Gastrocnemius medialis (tissue), 4 donors: ENCODE results near the gene ENOX1. TPM values are rescaled to one million over a fixed set of nuclear protein-coding genes. Genes with fewer than 3 reads are reported as not detected.

ENCODE experiments used
- ATAC-seq, 2 donors: fragments of 150-250 bp; one replicate each; pipeline ENCODE4 v1.9.1; 2016
- DNase-seq, 2 donors: peaks; one replicate each; pipeline ENCODE4 v3.0.0-alpha.2; 2019
- H3K27ac ChIP-seq, 4 donors: fragments of 200-600 bp; sonication (generic); 1 replicate in 1 of 4; 2 replicates in 3 of 4; pipeline ENCODE4 v1.5.1; 2016 to 2018; ENCODE audit warnings: mild to moderate bottlenecking in 2 of 4, moderate library complexity in 1 of 4
- H3K27me3 ChIP-seq, 3 donors: fragments of 200-600 bp; sonication (generic) in 2 of 3; 1 replicate in 1 of 3; 2 replicates in 2 of 3; pipeline versions ENCODE4 v1.5.1 to v1.6.0; 2016 to 2019; ENCODE audit warnings: mild to moderate bottlenecking in 1 of 3, moderate library complexity in 1 of 3
- H3K36me3 ChIP-seq, 2 donors: fragments of 200-600 bp; sonication (generic) in 1 of 2; one replicate each; pipeline ENCODE4 v1.5.1; 2017 to 2018
- H3K4me1 ChIP-seq, 2 donors: fragments of 200-600 bp; sonication (generic) in 1 of 2; one replicate each; pipeline ENCODE4 v1.5.1; 2016 to 2017; ENCODE audit warnings: mild to moderate bottlenecking in 2 of 2
- H3K4me3 ChIP-seq, 4 donors: fragments of 200-600 bp; sonication (generic) in 3 of 4; 1 replicate in 1 of 4; 2 replicates in 3 of 4; pipeline ENCODE4 v1.5.1; 2016 to 2019; ENCODE audit warnings: mild to moderate bottlenecking in 2 of 4
- H3K9me3 ChIP-seq, 3 donors: fragments of 200-600 bp; sonication (generic) in 2 of 3; 1 replicate in 1 of 3; 2 replicates in 2 of 3; pipeline ENCODE4 v1.5.1; 2016 to 2019
- CTCF ChIP-seq, 5 experiments: fragments of 450-650 bp in 3 of 5; fragments of 200-600 bp in 2 of 5; sonication (generic) in 2 of 5; IDR thresholded peaks in 4 of 5; conservative IDR thresholded peaks in 1 of 5; 1 replicate in 4 of 5; 2 replicates in 1 of 5; pipeline ENCODE4 v1.5.1; 2016 to 2019; ENCODE audit warnings: antibody characterized with exemption in 5 of 5, mild to moderate bottlenecking in 3 of 5, moderate library complexity in 3 of 5
- POLR2A ChIP-seq, 2 donors: fragments of 450-650 bp; IDR thresholded peaks; one replicate each; pipeline ENCODE4 v1.6.1; 2017; ENCODE audit warnings: antibody characterized with exemption in 2 of 2, mild to moderate bottlenecking in 2 of 2, moderate library complexity in 2 of 2
- in situ Hi-C, 4 donors: fragments of 200-750 bp; cut with MboI; loops; one replicate each; pipeline versions ENCODE4 v1.15.0 to v1.8.0; 2017; ENCODE audit warnings: low sequenced_read_pairs in 4 of 4
- intact Hi-C: fragments of 100-400 bp; cut with DNase I; formaldehyde crosslinking; loops from one replicate; pipeline ENCODE4 v1.15.1; 2023; ENCODE audit warnings: low total_unique reads
- total RNA-seq, 4 donors: library from RNA; depleted of rRNA; stranded (reverse); fragments of >200 nt; gene quantifications; one replicate each; pipeline versions ENCODE4 v1.1.0 to v1.2.3, GENCODE V29; 2016

The ENOX1 gene
- total RNA-seq, 4 donors from 2014 or later: 0.46 to 3.5 (median 1.8) TPM

DNA sequence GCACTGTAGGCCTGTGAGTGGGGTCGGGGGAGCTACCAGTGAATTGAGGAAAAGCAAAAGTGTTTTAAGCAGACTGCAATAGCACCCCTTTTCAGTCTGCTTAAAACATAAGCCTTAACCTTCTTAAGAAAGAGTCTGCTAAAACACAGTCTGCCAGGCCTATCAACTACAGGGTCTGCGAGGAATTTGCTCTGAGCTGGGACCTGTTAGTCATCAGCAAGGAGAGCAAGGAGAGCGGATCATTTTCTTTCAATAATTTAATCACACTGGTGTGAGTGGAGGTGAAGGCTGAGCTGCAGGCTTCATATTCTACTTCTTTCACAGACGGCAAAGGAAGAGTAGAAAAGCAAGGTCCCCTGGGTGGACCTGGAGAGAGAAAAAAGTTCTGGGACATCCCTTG lies 342.7 kb downstream of the ENOX1 start:
- TF ChIP-seq CTCF (IDR thresholded peaks at IDR 0.05 in 4 of 5, conservative IDR thresholded peaks at IDR 0.05 in 1 of 5) (no peak), POLR2A (IDR thresholded peaks at IDR 0.05) (no peak)
- Histone ChIP-seq H3K9me3 (no peaks in the 10 kb centered on the region), H3K4me1 (no peaks in the 10 kb centered on the region), H3K27me3 (no peaks in the 10 kb centered on the region), H3K4me3 (no peak overlapping the region), H3K36me3 (no peaks in the 10 kb centered on the region), H3K27ac (no peak overlapping the region)
- intact Hi-C loops: no loop called here
- DNase-seq: no peak
- in situ Hi-C loops: no loop called here
- no peak for ATAC-seq

DNA sequence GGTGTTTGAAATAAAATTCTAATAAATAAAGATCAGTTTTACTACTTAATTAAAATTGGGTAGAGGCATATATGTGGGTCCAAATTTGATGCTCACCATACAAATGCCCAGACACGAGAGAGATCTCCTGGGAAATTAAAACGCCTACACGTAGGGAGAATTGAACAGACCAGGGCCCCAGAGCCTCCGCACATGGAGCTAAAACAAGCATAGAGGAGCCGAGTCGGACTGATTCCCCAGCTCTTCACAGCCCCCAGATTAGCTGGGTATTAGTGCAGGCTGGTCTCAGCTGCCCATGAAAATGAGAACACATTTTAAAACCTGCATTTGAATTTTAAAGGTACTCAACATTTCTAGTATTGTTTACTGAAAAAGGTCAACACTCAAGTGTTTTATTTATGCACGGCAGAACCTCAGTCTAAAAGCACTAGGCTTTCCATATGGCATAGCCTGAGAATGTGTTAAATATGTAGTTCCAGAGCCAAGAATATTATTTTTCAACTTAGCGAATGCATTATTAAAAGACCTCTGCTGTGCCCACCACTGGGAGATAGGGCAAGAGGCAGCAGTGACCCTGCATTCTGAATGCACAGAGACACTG lies 344.8 kb downstream of the ENOX1 start:
- Histone ChIP-seq H3K9me3 (no peaks in the 10 kb centered on the region), H3K27ac (no peak overlapping the region), H3K27me3 (no peaks in the 10 kb centered on the region), H3K4me1 (no peaks in the 10 kb centered on the region), H3K4me3 (no peak overlapping the region), H3K36me3 (no peaks in the 10 kb centered on the region)
- no peak for ATAC-seq
- DNase-seq: no peak
- in situ Hi-C loops (no loop called here), intact Hi-C loops (no loop called here)
- TF ChIP-seq POLR2A (IDR thresholded peaks at IDR 0.05): no peak
- TF ChIP-seq CTCF (IDR thresholded peaks at IDR 0.05 in 4 of 5, conservative IDR thresholded peaks at IDR 0.05 in 1 of 5): no peak

- ATAC-seq (no peak), DNase-seq (no peak)
- H3K36me3 ChIP-seq: no peaks in the 10 kb centered on the region
- H3K4me3 ChIP-seq: no peak overlapping the region
- no peaks in the 10 kb centered on the region for H3K27me3 ChIP-seq
- no peaks in the 10 kb centered on the region for H3K9me3 ChIP-seq
- in situ Hi-C loops: no loop called here
- H3K27ac ChIP-seq: no peak overlapping the region
- TF ChIP-seq CTCF (IDR thresholded peaks at IDR 0.05 in 4 of 5, conservative IDR thresholded peaks at IDR 0.05 in 1 of 5): no peak
- TF ChIP-seq POLR2A (IDR thresholded peaks at IDR 0.05): no peak
- no peaks in the 10 kb centered on the region for H3K4me1 ChIP-seq
- intact Hi-C loops: no loop called here
Observed at GRCh38 chr13:43441464-43441863, 345.3 kb downstream of the ENOX1 start.

DNA sequence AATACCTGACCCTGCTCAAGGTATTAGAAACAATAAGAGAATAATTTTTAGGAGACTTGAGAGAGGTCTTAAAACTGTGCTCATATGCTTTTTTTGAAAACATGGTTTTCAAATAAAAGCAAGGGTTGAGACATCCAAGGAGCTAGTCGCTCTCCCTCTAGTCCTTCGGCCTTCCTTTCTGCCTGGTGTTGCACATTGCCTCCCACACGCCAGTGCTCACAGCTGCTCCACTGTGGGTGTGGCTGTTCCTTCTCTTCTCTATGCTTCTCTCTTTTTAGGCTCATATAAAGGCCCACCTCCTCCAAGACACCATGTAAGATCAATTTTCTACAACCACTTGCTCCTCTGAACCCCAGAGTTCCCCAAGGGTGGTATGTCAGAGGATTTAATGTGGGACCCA lies 352.6 kb downstream of the ENOX1 start:
- ATAC-seq: peak; percentile 32 to 61
- TF ChIP-seq CTCF (IDR thresholded peaks at IDR 0.05 in 4 of 5, conservative IDR thresholded peaks at IDR 0.05 in 1 of 5): no peak
- TF ChIP-seq POLR2A (IDR thresholded peaks at IDR 0.05): no peak
- H3K27ac ChIP-seq: peak overlapping the region; percentile 69 to 83 (median 79)

More for the DNA sequence above, 352.6 kb downstream of the ENOX1 start:
- peaks cover 36% of the 10 kb centered on the region in 2 donors for H3K4me1 ChIP-seq
- peak; percentile 17 to 64 for DNase-seq
- in situ Hi-C loops: loop anchor here in 1 of 4 donors (10.0 kb wide), 1 partner anchor 99 kb away; no protein-coding TSS in a partner anchor
- intact Hi-C loops: loop anchor here (5.0 to 10.0 kb wide), 3 partner anchors 129 to 351 kb away; partner anchors contain the start of gene ENOX1
- no peak overlapping the region for H3K4me3 ChIP-seq
- H3K27me3 ChIP-seq: no peaks in the 10 kb centered on the region
- no peaks in the 10 kb centered on the region for H3K36me3 ChIP-seq
- no peaks in the 10 kb centered on the region for H3K9me3 ChIP-seq
